ENCODE data around the gene SBNO1.
"Not testable (repeated sequence)": the region's sequence is repeated elsewhere in the genome, so short reads cannot be mapped to it uniquely, and the experiment has no call there.

SBNO1 gene

GRCh38 chr12:123387508-123388176 lies 23.0 kb upstream of the SBNO1 start:
- H3K9me3 ChIP-seq (ENCODE audit: insufficient read depth, low read length): no peaks in the 10 kb centered on the region
- H4K20me1 ChIP-seq (ENCODE audit: low read depth, low read length): no peaks in the 10 kb centered on the region
- H3K9ac ChIP-seq (ENCODE audit: low read length): peak overlapping the region; percentile 76
- no peaks in the 10 kb centered on the region for H3K27me3 ChIP-seq (ENCODE audit: low read length)
- peak overlapping the region; percentile 57 for H3K27ac ChIP-seq (ENCODE audit: low read depth, low read length)
- H3K36me3 ChIP-seq (ENCODE audit: low read length): 0 out of 2 replicates have a peak, but pooled peaks cover 4% of the 10 kb centered on the region
- peaks cover 13% of the 10 kb centered on the region for H3F3A ChIP-seq (ENCODE audit: insufficient read depth)
- peaks cover 12% of the 10 kb centered on the region for H3K79me2 ChIP-seq (ENCODE audit: insufficient read depth, low read length)
- no peak for TF ChIP-seq CTCF (IDR thresholded peaks at IDR 0.05; ENCODE audit: insufficient read depth, low read length, poor library complexity, severe bottlenecking)
- no peak for TF ChIP-seq EZH2phosphoT487 (conservative IDR thresholded peaks at IDR 0.05; ENCODE audit: low read length)
- peak overlapping the region; percentile 82 for H3K4me2 ChIP-seq (ENCODE audit: low read depth, low read length, poor library complexity, severe bottlenecking)
- peak overlapping the region; percentile 71 for H3K4me3 ChIP-seq (ENCODE audit: insufficient read depth, low read length, poor library complexity, severe bottlenecking)
- H3K9me2 ChIP-seq (replicated peaks; ENCODE audit: insufficient read depth, low read length): no peaks in the 10 kb centered on the region
- peak overlapping the region; percentile 54 for H2AFZ ChIP-seq (ENCODE audit: low read depth, low read length, severe bottlenecking)

- not testable (repeated sequence) for H3K36me3 ChIP-seq (ENCODE audit: low read length); H4K20me1 ChIP-seq (ENCODE audit: low read depth, low read length); H3K4me3 ChIP-seq (ENCODE audit: insufficient read depth, low read length, poor library complexity, severe bottlenecking); H3K9me2 ChIP-seq (replicated peaks; ENCODE audit: insufficient read depth, low read length); H3K9me3 ChIP-seq (ENCODE audit: insufficient read depth, low read length); H3K27me3 ChIP-seq (ENCODE audit: low read length); H2AFZ ChIP-seq (ENCODE audit: low read depth, low read length, severe bottlenecking); H3K9ac ChIP-seq (ENCODE audit: low read length); H3K79me2 ChIP-seq (ENCODE audit: insufficient read depth, low read length); H3K27ac ChIP-seq (ENCODE audit: low read depth, low read length)
- H3K4me2 ChIP-seq (ENCODE audit: low read depth, low read length, poor library complexity, severe bottlenecking): peak overlapping the region; percentile 85
- H3F3A ChIP-seq (ENCODE audit: insufficient read depth): peaks cover 16% of the 10 kb centered on the region
These were observed 20.9 kb upstream of the SBNO1 start for GRCh38 chr12:123385536-123385935.

GRCh38 chr12:123384994-123385376 lies 20.3 kb upstream of the SBNO1 start:
- Histone ChIP-seq H3K27ac (ENCODE audit: low read depth, low read length) (no peak overlapping the region), H2AFZ (ENCODE audit: low read depth, low read length, severe bottlenecking) (no peak overlapping the region), H3K27me3 (ENCODE audit: low read length) (no peaks in the 10 kb centered on the region), H3K9me3 (ENCODE audit: insufficient read depth, low read length) (no peaks in the 10 kb centered on the region), H3F3A (ENCODE audit: insufficient read depth) (peaks cover 16% of the 10 kb centered on the region), H3K79me2 (ENCODE audit: insufficient read depth, low read length) (peaks cover 2% of the 10 kb centered on the region; the same call in 1 of the 2 replicates), H3K9ac (ENCODE audit: low read length) (peak overlapping the region; percentile 68), H3K36me3 (ENCODE audit: low read length) (no peaks in the 10 kb centered on the region), H3K4me2 (ENCODE audit: low read depth, low read length, poor library complexity, severe bottlenecking) (peak overlapping the region; percentile 85), H4K20me1 (ENCODE audit: low read depth, low read length) (no peaks in the 10 kb centered on the region), H3K9me2 (replicated peaks; ENCODE audit: insufficient read depth, low read length) (no peaks in the 10 kb centered on the region), H3K4me3 (ENCODE audit: insufficient read depth, low read length, poor library complexity, severe bottlenecking) (peak overlapping the region; percentile 81)
- TF ChIP-seq EZH2phosphoT487 (conservative IDR thresholded peaks at IDR 0.05; ENCODE audit: low read length) (no peak), CTCF (IDR thresholded peaks at IDR 0.05; ENCODE audit: insufficient read depth, low read length, poor library complexity, severe bottlenecking) (no peak)

- H2AFZ ChIP-seq (ENCODE audit: low read depth, low read length, severe bottlenecking): peak overlapping the region; percentile 67
- no peaks in the 10 kb centered on the region for H3K27me3 ChIP-seq (ENCODE audit: low read length)
- peak overlapping the region; percentile 68 for H3K9ac ChIP-seq (ENCODE audit: low read length)
- no peak overlapping the region for H3K27ac ChIP-seq (ENCODE audit: low read depth, low read length)
- no peaks in the 10 kb centered on the region for H3K36me3 ChIP-seq (ENCODE audit: low read length)
- H3K79me2 ChIP-seq (ENCODE audit: insufficient read depth, low read length): no peaks in the 10 kb centered on the region
- H3K9me2 ChIP-seq (replicated peaks; ENCODE audit: insufficient read depth, low read length): no peaks in the 10 kb centered on the region
- H4K20me1 ChIP-seq (ENCODE audit: low read depth, low read length): no peaks in the 10 kb centered on the region
- TF ChIP-seq EZH2phosphoT487 (conservative IDR thresholded peaks at IDR 0.05; ENCODE audit: low read length) (no peak), CTCF (IDR thresholded peaks at IDR 0.05; ENCODE audit: insufficient read depth, low read length, poor library complexity, severe bottlenecking) (no peak)
- peak overlapping the region; percentile 81 for H3K4me3 ChIP-seq (ENCODE audit: insufficient read depth, low read length, poor library complexity, severe bottlenecking)
- peak overlapping the region; percentile 85 for H3K4me2 ChIP-seq (ENCODE audit: low read depth, low read length, poor library complexity, severe bottlenecking)
- H3F3A ChIP-seq (ENCODE audit: insufficient read depth): peaks cover 16% of the 10 kb centered on the region
- H3K9me3 ChIP-seq (ENCODE audit: insufficient read depth, low read length): no peaks in the 10 kb centered on the region
These were observed 19.8 kb upstream of the SBNO1 start for GRCh38 chr12:123384318-123384993.
